ENCODE results near the gene GNA15.
A peak's percentile ranks its signal among the peaks of the same experiment; 100 is the strongest.

The GNA15 gene

DNA sequence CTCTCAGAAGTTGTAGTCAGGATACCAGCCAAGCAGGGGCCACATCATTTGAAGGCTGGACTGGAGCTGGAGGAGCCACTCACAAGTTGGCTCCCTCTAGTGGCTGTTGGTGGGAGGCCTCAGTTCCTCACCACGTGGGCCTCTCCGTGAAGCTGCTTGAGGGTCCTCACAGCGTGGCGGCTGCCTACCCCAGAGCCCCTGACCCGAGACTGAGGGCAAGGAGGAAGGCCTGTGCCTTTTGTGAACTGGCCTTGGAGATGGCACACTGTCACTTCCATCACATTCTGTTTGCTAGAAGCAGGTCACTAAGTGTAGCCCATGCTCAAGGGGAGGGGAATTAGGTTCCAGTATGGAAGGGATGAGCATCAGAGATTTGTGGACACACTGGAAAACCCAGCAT is 27.1 kb upstream of the GNA15 start:
- DNase-seq (ENCODE audit: low read depth): peak; percentile 67
- no peak overlapping the region for H3K4me3 ChIP-seq (replicated peaks; ENCODE audit: low read depth, low read length)
- TF ChIP-seq, protein P1, sequence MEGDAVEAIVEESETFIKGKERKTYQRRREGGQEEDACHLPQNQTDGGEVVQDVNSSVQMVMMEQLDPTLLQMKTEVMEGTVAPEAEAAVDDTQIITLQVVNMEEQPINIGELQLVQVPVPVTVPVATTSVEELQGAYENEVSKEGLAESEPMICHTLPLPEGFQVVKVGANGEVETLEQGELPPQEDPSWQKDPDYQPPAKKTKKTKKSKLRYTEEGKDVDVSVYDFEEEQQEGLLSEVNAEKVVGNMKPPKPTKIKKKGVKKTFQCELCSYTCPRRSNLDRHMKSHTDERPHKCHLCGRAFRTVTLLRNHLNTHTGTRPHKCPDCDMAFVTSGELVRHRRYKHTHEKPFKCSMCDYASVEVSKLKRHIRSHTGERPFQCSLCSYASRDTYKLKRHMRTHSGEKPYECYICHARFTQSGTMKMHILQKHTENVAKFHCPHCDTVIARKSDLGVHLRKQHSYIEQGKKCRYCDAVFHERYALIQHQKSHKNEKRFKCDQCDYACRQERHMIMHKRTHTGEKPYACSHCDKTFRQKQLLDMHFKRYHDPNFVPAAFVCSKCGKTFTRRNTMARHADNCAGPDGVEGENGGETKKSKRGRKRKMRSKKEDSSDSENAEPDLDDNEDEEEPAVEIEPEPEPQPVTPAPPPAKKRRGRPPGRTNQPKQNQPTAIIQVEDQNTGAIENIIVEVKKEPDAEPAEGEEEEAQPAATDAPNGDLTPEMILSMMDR (IDR thresholded peaks at IDR 0.05; ENCODE audit: low read length, missing control alignments): peak; percentile 94

DNA sequence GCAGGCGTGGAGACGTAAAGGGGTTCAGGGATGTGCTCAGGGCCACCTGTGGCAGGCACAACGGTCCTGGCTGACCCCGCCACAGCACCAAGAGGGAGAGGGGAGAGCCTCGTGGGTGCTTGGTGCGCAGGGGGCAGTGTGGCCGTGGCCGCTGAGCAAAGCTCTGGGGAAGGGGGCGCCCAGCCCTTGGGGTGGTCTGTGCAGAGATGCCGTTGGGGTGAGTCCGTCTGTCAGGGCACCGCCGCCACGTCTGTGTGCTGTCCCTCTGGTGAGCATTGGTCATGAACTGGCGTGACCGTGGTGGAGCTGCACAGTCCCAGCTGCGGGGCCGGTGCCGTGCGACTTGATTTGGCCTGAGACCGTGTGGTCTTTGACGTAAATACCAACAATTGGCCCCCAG is 26.3 kb upstream of the GNA15 start:
- H3K4me3 ChIP-seq (replicated peaks; ENCODE audit: low read depth, low read length): no peak overlapping the region
- no peak for DNase-seq (ENCODE audit: low read depth)
- TF ChIP-seq, protein P1 (IDR thresholded peaks at IDR 0.05; ENCODE audit: low read length, missing control alignments): no peak

DNA sequence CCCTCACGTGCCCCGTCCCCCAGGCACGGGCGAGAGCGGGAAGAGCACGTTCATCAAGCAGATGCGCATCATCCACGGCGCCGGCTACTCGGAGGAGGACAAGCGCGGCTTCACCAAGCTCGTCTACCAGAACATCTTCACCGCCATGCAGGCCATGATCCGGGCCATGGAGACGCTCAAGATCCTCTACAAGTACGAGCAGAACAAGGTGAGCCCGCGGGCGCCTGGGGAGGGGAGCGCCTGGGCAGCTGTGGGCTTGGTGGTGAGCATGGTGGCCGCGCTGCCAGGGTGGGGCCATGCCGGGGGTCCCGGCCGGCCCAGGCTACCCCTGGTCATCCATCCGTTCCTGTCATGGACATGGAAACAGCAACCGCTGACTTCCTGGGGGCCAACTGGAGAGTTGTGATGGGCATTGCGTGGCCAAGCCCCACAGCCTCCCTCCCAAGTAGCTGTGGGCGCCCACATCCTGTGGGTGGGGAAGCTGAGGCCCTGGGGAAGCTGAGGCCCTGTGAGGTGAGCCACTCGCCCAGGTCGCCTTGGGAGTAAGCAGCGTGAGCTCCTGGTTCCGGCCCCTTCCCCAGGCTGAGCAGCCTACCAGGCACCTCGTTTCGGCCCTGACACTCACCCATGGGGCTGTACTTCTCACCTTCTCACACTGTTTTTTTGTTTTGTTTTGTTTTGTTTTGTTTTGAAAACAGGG is 25.6 kb upstream of the GNA15 start:
- TF ChIP-seq, protein P1 (IDR thresholded peaks at IDR 0.05; ENCODE audit: low read length, missing control alignments): no peak
- no peak overlapping the region for H3K4me3 ChIP-seq (replicated peaks; ENCODE audit: low read depth, low read length)
- no peak for DNase-seq (ENCODE audit: low read depth)

DNA sequence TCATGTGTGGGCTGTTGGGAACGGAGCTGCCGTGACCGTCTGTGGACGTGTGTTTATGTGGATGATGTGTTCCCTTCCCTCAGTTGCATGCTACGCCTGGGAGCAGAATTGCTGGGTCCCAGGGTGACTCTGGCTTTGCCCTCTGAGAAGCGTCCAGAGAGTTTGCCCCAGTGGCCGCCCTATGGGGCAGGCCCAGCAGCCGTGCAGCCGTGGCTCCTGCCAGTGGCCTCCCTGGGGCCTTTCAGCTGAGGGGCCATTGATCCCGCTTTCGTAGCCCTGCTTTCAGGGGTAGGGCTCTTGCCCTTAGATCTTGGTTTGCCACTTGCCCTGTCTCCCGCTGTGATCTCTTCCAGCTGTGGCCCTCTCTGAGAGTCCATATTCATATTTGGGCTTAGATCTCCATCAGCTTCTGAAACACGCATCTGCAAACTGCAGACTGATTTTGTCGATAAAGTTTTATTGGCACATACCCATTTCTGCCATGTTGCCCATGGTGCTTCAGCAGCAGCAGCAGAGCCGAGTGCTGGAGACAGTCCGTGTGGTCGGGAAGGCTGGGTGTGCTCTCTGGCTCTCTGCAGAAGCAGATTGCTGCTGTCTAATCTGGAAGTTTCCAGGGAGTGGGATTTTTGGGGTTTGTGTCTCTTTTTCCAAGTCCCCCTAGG is 24.1 kb upstream of the GNA15 start:
- TF ChIP-seq, protein P1 (IDR thresholded peaks at IDR 0.05; ENCODE audit: low read length, missing control alignments): no peak
- no peak for DNase-seq (ENCODE audit: low read depth)
- H3K4me3 ChIP-seq (replicated peaks; ENCODE audit: low read depth, low read length): no peak overlapping the region

DNA sequence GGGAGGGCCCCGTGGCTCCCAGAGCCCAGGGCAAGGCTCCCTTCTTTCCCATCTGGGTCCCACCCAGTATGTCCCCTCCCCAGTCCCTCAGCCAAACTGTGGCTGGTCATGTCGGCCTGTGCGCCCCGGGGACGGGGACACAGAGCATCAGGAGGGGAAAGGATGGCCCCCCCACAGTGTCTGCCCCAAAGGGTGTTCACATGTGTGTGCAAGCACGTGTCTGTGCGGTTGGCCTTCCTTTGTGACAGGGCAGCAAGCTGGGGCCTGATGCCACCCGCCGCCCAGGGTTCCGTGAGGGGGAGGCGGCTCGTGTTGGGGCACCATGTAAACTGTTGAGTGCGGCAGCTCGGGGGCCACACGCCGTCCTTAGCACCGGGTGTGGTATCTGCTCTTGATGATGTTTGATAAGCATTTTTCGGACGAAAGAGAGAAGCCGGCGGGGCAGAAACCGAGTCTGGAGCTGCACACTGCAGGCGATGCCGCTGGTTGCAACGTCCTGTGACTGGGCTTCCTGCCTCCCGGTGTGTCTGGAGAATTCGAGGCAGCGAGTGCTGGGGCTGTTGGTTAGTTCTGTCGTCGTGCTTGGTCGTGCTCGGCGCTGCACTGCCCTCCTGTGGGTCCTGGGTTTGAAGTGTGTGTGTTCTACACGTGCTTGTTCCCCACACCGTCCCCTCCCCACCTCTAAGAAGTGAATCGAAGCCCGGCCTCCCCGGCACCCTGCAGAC is 23.3 kb upstream of the GNA15 start:
- no peak for DNase-seq (ENCODE audit: low read depth)
- H3K4me3 ChIP-seq (replicated peaks; ENCODE audit: low read depth, low read length): no peak overlapping the region
- TF ChIP-seq, protein P1 (IDR thresholded peaks at IDR 0.05; ENCODE audit: low read length, missing control alignments): no peak

DNA sequence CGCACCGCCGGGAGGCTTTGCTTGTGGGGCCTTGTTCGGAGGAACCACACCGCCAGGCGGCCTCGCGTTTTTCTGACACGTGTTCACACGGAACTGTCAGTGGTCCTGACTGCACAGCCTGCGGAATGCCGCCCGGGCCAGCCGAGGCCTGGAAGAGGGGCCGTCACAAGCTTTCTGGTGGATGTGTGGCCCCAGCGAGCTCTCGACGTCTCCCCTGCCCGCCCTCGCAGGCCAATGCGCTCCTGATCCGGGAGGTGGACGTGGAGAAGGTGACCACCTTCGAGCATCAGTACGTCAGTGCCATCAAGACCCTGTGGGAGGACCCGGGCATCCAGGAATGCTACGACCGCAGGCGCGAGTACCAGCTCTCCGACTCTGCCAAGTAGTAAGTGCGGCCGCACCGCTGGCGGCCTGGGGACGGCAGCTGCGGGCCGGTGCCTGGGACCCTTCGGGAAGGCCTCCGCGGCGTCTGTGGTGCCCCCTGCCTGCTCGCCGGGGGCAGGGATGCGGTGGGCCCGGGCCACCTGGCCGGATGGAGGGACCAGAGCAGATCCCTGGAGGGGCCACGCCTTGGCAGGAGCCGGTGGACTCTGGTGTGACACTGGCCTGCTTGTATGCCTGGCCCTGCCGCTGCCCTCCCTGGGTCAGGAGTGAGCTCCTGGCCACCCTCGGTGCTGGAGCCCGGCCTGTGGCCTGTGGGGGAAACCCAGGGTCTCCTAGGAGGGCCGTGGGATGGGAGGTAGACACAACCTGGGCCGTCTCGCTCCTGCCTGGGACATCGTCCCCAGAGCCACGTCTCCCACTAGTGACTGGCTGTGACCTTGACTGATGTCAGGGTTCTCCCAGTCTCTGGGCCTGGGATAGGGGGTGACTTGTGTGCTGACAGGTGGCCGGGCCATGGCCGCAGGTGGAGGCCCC is 22.5 kb upstream of the GNA15 start:
- TF ChIP-seq, protein P1 (IDR thresholded peaks at IDR 0.05; ENCODE audit: low read length, missing control alignments): no peak
- DNase-seq (ENCODE audit: low read depth): no peak
- H3K4me3 ChIP-seq (replicated peaks; ENCODE audit: low read depth, low read length): no peak overlapping the region

All from fibroblast of pulmonary artery (primary cell).